Measurements from ENCODE around the gene ARL14.

ARL14 gene

GRCh38 chr3:160722331-160722730, 45.4 kb downstream of the ARL14 start:
- DNase-seq (ENCODE audit: low read depth, low spot score) = no peak

- no peak for DNase-seq (ENCODE audit: low read depth, low spot score)
Observed at GRCh38 chr3:160725338-160725737, 48.4 kb downstream of the ARL14 start.

Data from brain pericyte (primary cell).